GM10266 (cell line): ENCODE measurements around the gene TMCO4.

Experiments
- DNase-seq: peaks from one replicate; pipeline ENCODE4 v3.0.0; 2012; ENCODE audit errors: extremely low spot score
- CTCF ChIP-seq: IDR thresholded peaks from 2 replicates; pipeline ENCODE4 v1.5.1; 2012; ENCODE audit warnings: mild to moderate bottlenecking, low read depth; ENCODE audit not compliant: control insufficient read depth, insufficient read depth; ENCODE audit errors: missing control alignments

TMCO4 gene

DNA sequence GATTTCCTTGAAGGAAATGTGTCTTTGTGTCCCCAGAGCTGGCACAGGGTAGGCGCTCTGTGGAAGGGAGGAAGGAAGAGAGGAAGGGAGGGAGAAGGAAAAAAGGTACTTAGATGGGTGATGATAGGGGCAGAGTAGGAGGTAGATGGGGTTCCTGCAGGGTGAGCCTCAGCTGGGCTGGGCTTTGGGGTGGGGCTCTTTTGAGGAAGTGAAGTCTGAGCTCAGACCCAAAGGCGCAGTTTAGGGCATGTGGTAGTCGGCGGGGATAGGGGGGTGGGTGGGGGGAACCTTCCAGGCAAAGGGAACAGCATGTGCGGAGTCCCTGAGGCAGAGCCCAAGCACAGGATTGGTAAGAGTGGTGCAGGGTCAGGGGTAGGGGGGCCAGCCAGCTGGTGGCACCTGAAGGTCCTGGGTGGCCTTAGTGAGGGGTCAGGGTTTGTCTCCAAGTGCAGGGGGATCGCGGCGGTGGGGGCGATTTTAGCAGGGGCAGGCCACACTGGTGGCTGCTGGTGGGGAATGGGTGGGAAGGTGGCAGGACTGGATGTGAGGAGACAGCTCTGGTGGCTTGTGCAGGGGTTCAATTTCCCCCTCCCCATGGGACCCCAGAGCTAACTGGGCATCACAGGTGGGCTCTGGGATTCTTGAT is 143.5 kb downstream of the TMCO4 start:
- DNase-seq, result no peak

GRCh38 chr1:19655718-19656080 is 144.0 kb downstream of the TMCO4 start:
- TF ChIP-seq CTCF, result no peak
- no peak for DNase-seq

More for the DNA sequence above, 143.5 kb downstream of the TMCO4 start:
- no peak for TF ChIP-seq CTCF

DNA sequence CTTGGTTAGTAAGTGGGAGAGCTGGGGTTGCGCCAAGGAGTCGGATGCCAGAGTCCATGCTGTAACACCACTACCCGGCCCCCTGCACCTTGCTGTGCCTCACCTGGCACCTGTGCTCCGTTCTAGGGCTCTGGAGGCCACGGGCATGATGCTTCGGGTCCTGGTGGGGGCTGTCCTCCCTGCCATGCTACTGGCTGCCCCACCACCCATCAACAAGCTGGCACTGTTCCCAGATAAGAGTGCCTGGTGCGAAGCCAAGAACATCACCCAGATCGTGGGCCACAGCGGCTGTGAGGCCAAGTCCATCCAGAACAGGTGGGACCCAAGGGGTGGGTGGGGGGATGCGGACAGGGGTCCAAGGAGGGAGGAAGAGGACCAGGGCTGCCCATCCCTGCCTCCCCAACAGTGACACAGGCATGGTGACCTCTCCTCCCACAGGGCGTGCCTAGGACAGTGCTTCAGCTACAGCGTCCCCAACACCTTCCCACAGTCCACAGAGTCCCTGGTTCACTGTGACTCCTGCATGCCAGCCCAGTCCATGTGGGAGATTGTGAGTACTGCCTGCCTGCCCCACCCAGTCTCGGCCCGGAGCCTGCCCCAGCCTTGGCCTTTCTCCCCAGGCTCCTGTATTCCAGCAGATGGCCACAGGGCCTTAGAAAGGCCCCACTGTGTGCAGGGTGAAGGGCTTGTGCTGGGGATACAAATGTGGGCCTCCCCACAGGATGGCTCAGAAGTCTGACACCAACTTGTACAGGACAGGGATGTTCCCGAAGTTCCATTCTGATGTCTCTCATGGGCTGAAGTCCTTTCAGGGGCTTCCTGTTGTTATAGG is 144.6 kb downstream of the TMCO4 start:
- no peak for DNase-seq
- TF ChIP-seq CTCF, result no peak

DNA sequence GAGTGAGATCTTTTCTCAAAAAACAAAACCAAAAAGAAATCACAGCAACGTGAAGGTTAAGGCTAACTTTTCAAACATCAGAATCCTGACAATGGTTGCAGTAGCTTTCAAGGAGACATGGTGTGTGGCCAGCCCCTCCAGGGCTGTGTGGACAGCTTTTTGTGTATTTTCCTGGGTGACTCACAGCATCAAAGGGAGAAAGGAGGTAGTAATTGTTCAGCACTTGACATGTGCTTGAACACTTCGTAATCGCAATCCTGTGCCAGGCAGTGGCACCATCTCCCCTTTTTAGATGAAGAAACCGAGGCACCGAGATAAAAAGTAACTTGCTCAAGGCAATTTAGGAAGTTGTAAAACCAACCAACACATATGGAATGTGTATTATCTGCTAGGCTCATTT is 145.3 kb downstream of the TMCO4 start:
- DNase-seq, result no peak
- no peak for TF ChIP-seq CTCF

GRCh38 chr1:19651141-19651737 is 148.5 kb downstream of the TMCO4 start:
- TF ChIP-seq CTCF, result peak; percentile 89
- peak; percentile 87 for DNase-seq

DNA sequence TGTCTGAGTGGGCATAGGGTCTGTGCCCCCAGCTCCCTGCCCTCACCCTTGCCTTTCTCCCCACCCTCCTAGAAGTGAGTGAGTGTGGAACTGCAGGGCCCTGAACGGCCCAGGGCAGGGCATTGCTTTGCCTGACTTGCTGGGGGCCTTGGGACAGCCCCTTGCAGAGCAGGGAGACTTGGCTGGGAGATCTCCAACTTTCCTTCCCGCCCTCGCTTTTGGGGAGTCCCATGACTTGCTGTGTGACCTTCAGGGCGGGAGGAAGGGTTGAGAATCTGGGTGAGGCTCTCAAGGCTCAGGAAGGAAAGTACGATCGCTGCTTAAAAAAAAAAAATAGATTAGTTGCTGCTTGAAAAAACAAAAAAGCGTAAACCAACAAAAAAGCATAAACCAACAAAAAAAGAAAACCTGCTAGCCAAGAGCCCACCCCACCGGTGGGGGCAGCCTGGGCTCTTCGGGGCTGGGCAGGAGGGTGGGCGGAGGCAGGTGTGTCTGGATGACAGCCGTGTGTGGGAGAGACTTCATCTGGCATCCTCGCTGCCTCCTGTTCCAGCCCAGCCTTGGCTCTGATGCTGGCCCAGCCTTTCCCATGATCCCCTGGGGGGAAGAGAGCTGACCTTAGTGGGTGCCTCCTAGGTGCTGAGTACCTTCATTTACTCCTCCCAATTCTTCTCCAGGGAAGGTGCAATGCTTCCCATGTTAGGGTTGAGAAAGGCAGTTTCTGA is 149.1 kb downstream of the TMCO4 start:
- peak; percentile 28 for DNase-seq
- TF ChIP-seq CTCF, result no peak
